MCF 10A (cell line): ENCODE data around the gene AQP3. TPM values are rescaled to one million over a fixed set of nuclear protein-coding genes. Genes with fewer than 3 reads are reported as not detected.
"Not testable (repeated sequence)": the region's sequence is repeated elsewhere in the genome, so short reads cannot be mapped to it uniquely, and the experiment has no call there.

ENCODE experiments used
- Bru-seq: library from RNA; stranded (reverse); fragments of 400-500 nt; gene quantifications from one replicate; lab custom pipeline; 2021; lab: Mats Ljungman, UMichigan
- BruChase-seq, 2 experiments: library from RNA; stranded (reverse); fragments of 400-500 nt; gene quantifications; one replicate each; lab custom pipeline; 2021; lab: Mats Ljungman, UMichigan
- BruUV-seq: library from RNA; stranded (reverse); fragments of 400-500 nt; replicated peaks from 2 replicates; lab custom pipeline; 2021; lab: Mats Ljungman, UMichigan
- CTCF ChIA-PET: fragments of 300-600 bp; sonication (Branson Sonifier 250); formaldehyde crosslinking; extraction: SDS; loops from one replicate; lab custom pipeline; 2021; ENCODE audit warnings: antibody characterized with exemption, inconsistent platforms; lab: Yijun Ruan, JAX
- POLR2A ChIA-PET: fragments of 300-600, 350-650 bp; sonication (Branson Sonifier 250); formaldehyde crosslinking; extraction: SDS; loops from one replicate; lab custom pipeline; 2020; ENCODE audit warnings: antibody characterized with exemption, inconsistent platforms; lab: Yijun Ruan, JAX
- DNase-seq: peaks from one replicate; pipeline ENCODE4 v3.0.0-alpha.2; 2018; ENCODE audit not compliant: unreplicated experiment
- H3K27ac Mint-ChIP-seq: one replicate; pipeline ENCODE4 v1.8.0; 2022; ENCODE audit warnings: mild to moderate bottlenecking, low read depth, mixed read lengths; ENCODE audit not compliant: unreplicated experiment
- H3K27me3 Mint-ChIP-seq: one replicate; pipeline ENCODE4 v1.8.0; 2022; ENCODE audit warnings: mixed read lengths; ENCODE audit not compliant: insufficient read depth, unreplicated experiment
- H3K36me3 Mint-ChIP-seq: one replicate; pipeline ENCODE4 v1.8.0; 2022; ENCODE audit warnings: mild to moderate bottlenecking, moderate library complexity, mixed read lengths; ENCODE audit not compliant: insufficient read depth, unreplicated experiment
- H3K4me1 Mint-ChIP-seq: one replicate; pipeline ENCODE4 v1.8.0; 2022; ENCODE audit warnings: mixed read lengths; ENCODE audit not compliant: insufficient read depth, unreplicated experiment
- H3K4me3 Mint-ChIP-seq: one replicate; pipeline ENCODE4 v1.8.0; 2022; ENCODE audit warnings: mild to moderate bottlenecking, moderate library complexity, mixed read lengths; ENCODE audit not compliant: unreplicated experiment
- H3K9me3 Mint-ChIP-seq: one replicate; pipeline ENCODE4 v1.8.0; 2022; ENCODE audit warnings: mixed read lengths; ENCODE audit not compliant: unreplicated experiment
- CTCF ChIP-seq: fragments of 200-600 bp; IDR thresholded peaks from one replicate; pipeline ENCODE4 v1.8.0; 2022; ENCODE audit warnings: antibody characterized with exemption, mild to moderate bottlenecking; ENCODE audit not compliant: unreplicated experiment
- intact Hi-C: fragments of 100-400 bp; cut with micrococcal nuclease; formaldehyde crosslinking; loops from 2 replicates; pipeline ENCODE4 v1.14.1; 2022
- long read RNA-seq: library from polyadenylated mRNA; stranded (forward); transcript quantifications from one replicate; pipeline ENCODE4 v2.0.0, GENCODE V29; 2022
- total RNA-seq: library from RNA; stranded (reverse); gene quantifications from 2 replicates; pipeline ENCODE4 v1.2.3, GENCODE V29; 2022

AQP3 gene
- total RNA-seq (0.83 and 0.89 TPM in 2 replicates), Bru-seq, nascent RNA (not detected), BruChase-seq, experiment 1, labeled RNA remaining after a 6-hour chase (percentile 27 among the genes with signal in this experiment), BruChase-seq, experiment 2, labeled RNA remaining after a 2-hour chase (percentile 22 among the genes with signal in this experiment)
- long read RNA-seq, partial matches to known transcripts, result 0 of 2 reads
- long read RNA-seq, other reads (novel, unspliced or antisense), result 1 of 2 reads

GRCh38 chr9:33446946-33447798, at the start of gene AQP3:
Gene AQP3, minus strand, starts transcription at chr9:33447593. Its CDS starts 63 bp downstream, at chr9:33447530.
- peak; percentile 64 for DNase-seq
- intact Hi-C loops, result no loop called here
- TF ChIP-seq CTCF, result no peak
- ChIA-PET CTCF (interaction anchor here (0.5 to 3.8 kb wide), 17 partner anchors 9 to 303 kb away, joined by 3 to 24 read pairs (median 3); no protein-coding TSS in a partner anchor), POLR2A (interaction anchor here (0.6 to 1.6 kb wide), 5 partner anchors 18 to 242 kb away, joined by 3 to 6 read pairs (median 4); partner anchors contain the start of gene NOL6)
- H3K36me3 Mint-ChIP-seq, result peaks cover 6% of the 10 kb centered on the region
- H3K27me3 Mint-ChIP-seq, result no peaks in the 10 kb centered on the region
- no peaks in the 10 kb centered on the region for H3K9me3 Mint-ChIP-seq
- H3K27ac Mint-ChIP-seq, result peak within 1 kb of the TSS; percentile 47
- peak within 1 kb of the TSS; percentile 67 for H3K4me3 Mint-ChIP-seq
- BruUV-seq, result no TSS peak
- H3K4me1 Mint-ChIP-seq, result peaks cover 42% of the 10 kb centered on the region

GRCh38 chr9:33493819-33494218, 46.4 kb upstream of the AQP3 start:
- H3K4me1 Mint-ChIP-seq, BruUV-seq, H3K36me3 Mint-ChIP-seq, H3K27me3 Mint-ChIP-seq, H3K4me3 Mint-ChIP-seq, intact Hi-C loops, H3K9me3 Mint-ChIP-seq, DNase-seq, H3K27ac Mint-ChIP-seq: not testable (repeated sequence)
- POLR2A ChIA-PET, result interaction anchor here (3.7 kb wide), 1 partner anchor 20 kb away, joined by 13 read pairs; the partner anchor contains the start of gene NOL6
- CTCF ChIA-PET, result interaction anchor here (0.6 kb wide), 1 partner anchor 46 kb away, joined by 3 read pairs; no protein-coding TSS in a partner anchor

- Mint-ChIP-seq H3K27me3 (no peaks in the 10 kb centered on the region), H3K4me3 (no peak overlapping the region), H3K36me3 (peaks cover 6% of the 10 kb centered on the region), H3K9me3 (no peaks in the 10 kb centered on the region), H3K27ac (no peak overlapping the region), H3K4me1 (no peaks in the 10 kb centered on the region)
- ChIA-PET POLR2A (interaction anchor here (1.1 to 1.2 kb wide), 2 partner anchors 14 to 15 kb away, joined by 4 read pairs; partner anchors contain the start of gene NOL6), CTCF (interaction anchor here (0.7 kb wide), 1 partner anchor 95 kb away, joined by 3 read pairs; no protein-coding TSS in a partner anchor)
- BruUV-seq, result no TSS peak
- intact Hi-C loops, result no loop called here
- TF ChIP-seq CTCF, result no peak
- no peak for DNase-seq
Observed at GRCh38 chr9:33489066-33489465, 41.7 kb upstream of the AQP3 start.

- H3K4me3 Mint-ChIP-seq, intact Hi-C loops, H3K9me3 Mint-ChIP-seq, BruUV-seq, H3K27ac Mint-ChIP-seq, H3K36me3 Mint-ChIP-seq, H3K4me1 Mint-ChIP-seq, H3K27me3 Mint-ChIP-seq, DNase-seq: not testable (repeated sequence)
- ChIA-PET POLR2A (interaction anchor here (2.2 kb wide), 1 partner anchor 11 kb away, joined by 6 read pairs; the partner anchor contains the start of gene NOL6), CTCF (interaction anchor here (0.6 kb wide), 2 partner anchors 12 to 32 kb away, joined by 3 read pairs; no protein-coding TSS in a partner anchor)
Observed at GRCh38 chr9:33485312-33485711, 37.9 kb upstream of the AQP3 start.
